GM20000 (cell line): ENCODE measurements around the gene PLPP4.

ENCODE experiments used
- DNase-seq: peaks from one replicate; pipeline ENCODE4 v3.0.0; 2012; ENCODE audit warnings: low spot score
- CTCF ChIP-seq: IDR thresholded peaks from 2 replicates; pipeline ENCODE4 v1.5.1; 2012; ENCODE audit warnings: mild to moderate bottlenecking, control low read depth; ENCODE audit errors: extremely low read depth, missing control alignments

Gene PLPP4

DNA sequence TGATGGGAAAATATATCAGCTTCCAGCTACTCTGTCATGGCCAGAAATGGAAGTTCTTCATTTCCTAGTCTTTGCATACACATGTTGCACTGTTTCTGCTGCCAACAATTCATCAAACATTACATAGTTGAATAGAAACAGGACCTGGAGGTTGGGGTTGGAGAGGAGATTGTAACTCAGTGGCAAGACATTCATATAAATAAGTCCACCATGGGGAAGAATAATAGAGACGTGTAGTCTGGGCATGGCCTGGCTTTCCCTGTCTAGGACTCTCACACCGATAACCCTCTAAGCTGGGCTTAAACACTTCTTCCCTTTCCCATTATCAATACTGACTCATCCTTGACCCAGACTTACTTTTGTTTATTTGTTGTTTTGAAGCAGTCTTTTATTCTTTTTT is 155.7 kb downstream of the PLPP4 start:
- TF ChIP-seq CTCF: no peak
- DNase-seq: no peak

DNA sequence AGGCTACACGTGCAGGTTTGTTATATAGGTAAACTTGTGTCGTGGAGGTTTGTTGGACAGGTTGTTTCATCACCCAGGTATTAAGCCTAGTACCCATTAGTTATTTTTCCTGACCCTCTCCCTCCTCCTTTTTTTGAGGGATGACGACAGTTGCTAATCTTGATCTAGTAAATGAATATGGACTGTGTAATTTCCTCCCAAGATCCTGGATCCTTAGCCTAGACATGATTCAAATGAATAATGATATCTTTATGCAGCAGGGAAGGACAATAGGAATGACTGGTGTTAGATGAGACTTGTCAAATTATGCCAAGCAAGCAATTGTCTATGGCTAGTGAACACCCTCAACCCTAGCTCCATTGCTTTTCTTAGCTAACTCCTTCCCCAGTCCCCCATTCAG is 156.2 kb downstream of the PLPP4 start:
- no peak for DNase-seq
- TF ChIP-seq CTCF: no peak

DNA sequence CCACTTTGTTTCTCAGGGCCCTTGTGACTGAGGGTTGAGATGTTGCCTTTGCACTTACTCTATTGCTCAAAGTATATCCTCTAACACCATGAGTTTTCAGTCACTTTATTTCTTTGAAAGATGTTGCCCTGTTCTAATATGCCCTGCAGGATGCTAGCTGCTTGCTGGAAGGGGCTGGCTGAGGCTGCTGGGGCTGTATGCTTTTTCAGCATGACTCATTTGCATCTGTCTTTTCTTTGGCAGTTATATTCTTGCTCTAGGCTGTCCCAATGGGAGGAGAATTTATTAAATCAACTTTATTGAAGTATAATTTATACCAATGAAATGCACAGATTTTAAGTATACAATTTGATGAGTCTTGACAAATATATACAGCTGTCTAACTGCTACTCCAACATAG is 157.7 kb downstream of the PLPP4 start:
- TF ChIP-seq CTCF: no peak
- DNase-seq: no peak

GRCh38 chr10:120616311-120616911 is 159.4 kb downstream of the PLPP4 start:
- no peak for TF ChIP-seq CTCF
- DNase-seq: no peak

DNA sequence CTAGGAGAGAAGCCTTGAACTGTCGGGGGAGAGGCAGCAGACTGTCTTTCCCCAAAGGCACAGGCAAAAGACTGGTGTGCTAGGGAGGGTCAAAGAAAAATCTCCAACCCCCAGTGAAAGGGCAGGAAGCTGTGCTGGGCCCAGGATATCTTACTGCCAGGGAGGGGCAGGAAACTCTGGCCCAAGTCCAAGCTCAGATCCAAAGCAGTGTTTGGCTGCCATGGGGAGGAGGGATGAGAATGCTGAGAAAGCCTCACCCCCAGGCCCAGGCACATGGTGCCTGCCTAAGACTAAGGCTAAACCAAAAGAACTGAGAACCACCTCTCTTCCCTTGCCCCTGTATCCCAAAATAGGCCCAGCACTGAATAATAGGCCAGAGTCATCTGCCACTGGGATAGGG is 171.2 kb downstream of the PLPP4 start:
- TF ChIP-seq CTCF: no peak
- no peak for DNase-seq

- TF ChIP-seq CTCF: no peak
- no peak for DNase-seq
These were observed 173.2 kb downstream of the PLPP4 start for GRCh38 chr10:120630266-120630665.

DNA sequence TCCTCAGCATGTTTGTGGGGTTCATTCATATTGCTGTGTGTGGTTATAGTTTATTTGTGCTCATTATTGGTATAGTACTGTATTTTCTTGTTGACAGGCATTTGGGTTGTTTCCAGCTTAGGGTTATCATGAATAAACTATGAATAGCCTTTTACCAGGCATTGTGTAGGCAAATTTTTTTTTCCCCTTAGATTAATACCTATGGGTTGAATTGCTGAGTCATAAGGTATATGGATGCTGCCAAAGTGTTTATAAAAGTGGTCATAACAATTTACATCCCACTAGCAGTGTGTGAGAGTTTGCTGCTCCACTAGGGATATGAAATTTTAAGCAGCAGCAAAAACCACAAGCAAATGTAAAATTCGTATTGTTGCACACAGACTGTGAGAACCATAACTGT is 175.0 kb downstream of the PLPP4 start:
- no peak for DNase-seq
- no peak for TF ChIP-seq CTCF
